Vagina (tissue), 2 donors: ENCODE results near the gene ASB13. TPM values are rescaled to one million over a fixed set of nuclear protein-coding genes. Genes with fewer than 3 reads are reported as not detected.
"Not testable (repeated sequence)": the region's sequence is repeated elsewhere in the genome, so short reads cannot be mapped to it uniquely, and the experiment has no call there.

ENCODE experiments used
- DNase-seq, 2 donors: peaks; one replicate each; pipeline ENCODE4 v3.0.0-alpha.2; 2017; ENCODE audit errors: extremely low spot score in 2 of 2
- H3K27ac ChIP-seq: fragments of 200-600 bp; sonication (generic); one replicate; pipeline ENCODE4 v1.5.1; 2019
- H3K27me3 ChIP-seq: fragments of 200-600 bp; sonication (generic); one replicate; pipeline ENCODE4 v1.5.1; 2019
- H3K36me3 ChIP-seq, 2 donors: fragments of 200-600 bp; sonication (generic); one replicate each; pipeline ENCODE4 v1.5.1; 2017 to 2019
- H3K4me1 ChIP-seq: fragments of 200-600 bp; sonication (generic); one replicate; pipeline ENCODE4 v1.5.1; 2019
- H3K4me3 ChIP-seq, 2 donors: fragments of 200-600 bp; sonication (generic); 1 replicate in 1 of 2; 2 replicates in 1 of 2; pipeline ENCODE4 v1.5.1; 2016 to 2019
- H3K9me3 ChIP-seq: fragments of 200-600 bp; sonication (generic); one replicate; pipeline ENCODE4 v1.5.1; 2019
- POLR2A ChIP-seq, 2 donors: fragments of 450-650 bp; IDR thresholded peaks; one replicate each; pipeline ENCODE4 v1.6.1; 2017; ENCODE audit warnings: antibody characterized with exemption in 2 of 2, mild to moderate bottlenecking in 2 of 2, moderate library complexity in 2 of 2
- POLR2AphosphoS5 ChIP-seq, 2 donors: sonication (generic); formaldehyde crosslinking; IDR thresholded peaks; one replicate each; pipeline ENCODE4 v1.9.0; 2017; ENCODE audit warnings: antibody characterized with exemption in 2 of 2, mild to moderate bottlenecking in 2 of 2, low read depth in 1 of 2; ENCODE audit not compliant: insufficient read depth in 1 of 2
- intact Hi-C: fragments of 100-400 bp; cut with DNase I; formaldehyde crosslinking; loops from one replicate; pipeline ENCODE4 v1.15.1; 2023
- total RNA-seq: library from RNA; depleted of rRNA; stranded (reverse); fragments of >200 nt; gene quantifications from one replicate; pipeline ENCODE4 v1.2.3, GENCODE V29; 2016
- TF ChIP-seq, protein P1 (sequence below), 3 experiments: fragments of 450-650 bp in 2 of 3; fragments of 200-600 bp in 1 of 3; sonication (generic) in 1 of 3; IDR thresholded peaks; one replicate each; pipeline ENCODE4 v1.5.1; 2017 to 2019; ENCODE audit warnings: antibody characterized with exemption in 3 of 3, mild to moderate bottlenecking in 2 of 3, moderate library complexity in 2 of 3

ASB13 gene
- total RNA-seq, 1 donor from 2014 or later: 17.4 TPM

- no peak for DNase-seq
- H3K9me3 ChIP-seq: no peaks in the 10 kb centered on the region
- no peaks in the 10 kb centered on the region for H3K36me3 ChIP-seq
- H3K4me3 ChIP-seq: no peak overlapping the region
- TF ChIP-seq POLR2A (IDR thresholded peaks at IDR 0.05) (no peak), POLR2AphosphoS5 (IDR thresholded peaks at IDR 0.05; ENCODE audit: insufficient read depth in 1 of 2, low read depth in 1 of 2) (peak in 1 of 2 donors; percentile 42)
- intact Hi-C loops: no loop called here
- peak overlapping the region; percentile 33 for H3K27ac ChIP-seq
- peaks cover 36% of the 10 kb centered on the region for H3K4me1 ChIP-seq
- no peaks in the 10 kb centered on the region for H3K27me3 ChIP-seq
Observed at GRCh38 chr10:5594271-5595049, 71.9 kb downstream of the ASB13 start.

DNA sequence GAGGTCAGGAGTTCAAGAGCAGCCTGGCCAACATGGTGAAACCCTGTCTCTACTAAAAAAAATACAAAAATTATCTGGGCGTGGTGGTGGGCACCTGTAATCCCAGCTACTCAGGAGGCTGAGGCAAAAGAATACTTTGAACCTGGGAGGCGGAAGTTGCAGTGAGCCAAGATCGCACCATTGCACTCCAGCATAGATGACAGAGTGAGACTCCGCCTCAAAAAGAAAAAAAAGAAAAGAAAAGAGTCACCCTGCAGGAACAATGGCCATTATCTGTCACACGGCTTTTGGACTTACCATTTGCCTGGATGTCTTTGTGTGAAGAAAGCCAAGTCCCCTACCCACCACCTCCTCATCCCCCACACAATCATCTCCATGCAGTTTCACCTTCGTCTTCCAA, 73.0 kb downstream of the ASB13 start:
- peaks cover 36% of the 10 kb centered on the region for H3K4me1 ChIP-seq
- H3K9me3 ChIP-seq, H3K27ac ChIP-seq, H3K4me3 ChIP-seq, H3K36me3 ChIP-seq, intact Hi-C loops, DNase-seq, H3K27me3 ChIP-seq: not testable (repeated sequence)

DNA sequence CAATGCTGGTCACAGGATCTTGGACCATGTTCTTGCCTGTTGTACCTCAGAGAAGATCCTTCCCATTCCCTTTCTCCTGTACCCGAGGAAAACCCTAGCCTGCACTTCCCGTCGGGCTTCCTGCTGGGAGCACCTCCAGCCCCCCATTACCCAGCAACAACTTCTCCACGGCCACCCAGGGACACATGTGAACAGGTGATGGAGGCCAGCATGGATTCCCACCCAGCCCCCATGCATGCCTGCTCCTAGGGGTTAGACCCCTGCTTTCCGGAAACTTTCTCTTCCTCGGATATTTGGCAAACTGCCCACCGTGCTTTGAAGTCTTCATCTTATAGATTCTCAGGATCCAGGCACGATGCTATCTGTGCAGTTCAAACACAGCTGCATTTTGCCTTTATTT, 74.3 kb downstream of the ASB13 start:
- no peak for DNase-seq
- Histone ChIP-seq H3K27me3 (no peaks in the 10 kb centered on the region), H3K4me3 (no peak overlapping the region), H3K27ac (no peak overlapping the region), H3K4me1 (peaks cover 42% of the 10 kb centered on the region), H3K9me3 (no peaks in the 10 kb centered on the region), H3K36me3 (no peaks in the 10 kb centered on the region)
- no peak for TF ChIP-seq POLR2A (IDR thresholded peaks at IDR 0.05)
- TF ChIP-seq, protein P1, sequence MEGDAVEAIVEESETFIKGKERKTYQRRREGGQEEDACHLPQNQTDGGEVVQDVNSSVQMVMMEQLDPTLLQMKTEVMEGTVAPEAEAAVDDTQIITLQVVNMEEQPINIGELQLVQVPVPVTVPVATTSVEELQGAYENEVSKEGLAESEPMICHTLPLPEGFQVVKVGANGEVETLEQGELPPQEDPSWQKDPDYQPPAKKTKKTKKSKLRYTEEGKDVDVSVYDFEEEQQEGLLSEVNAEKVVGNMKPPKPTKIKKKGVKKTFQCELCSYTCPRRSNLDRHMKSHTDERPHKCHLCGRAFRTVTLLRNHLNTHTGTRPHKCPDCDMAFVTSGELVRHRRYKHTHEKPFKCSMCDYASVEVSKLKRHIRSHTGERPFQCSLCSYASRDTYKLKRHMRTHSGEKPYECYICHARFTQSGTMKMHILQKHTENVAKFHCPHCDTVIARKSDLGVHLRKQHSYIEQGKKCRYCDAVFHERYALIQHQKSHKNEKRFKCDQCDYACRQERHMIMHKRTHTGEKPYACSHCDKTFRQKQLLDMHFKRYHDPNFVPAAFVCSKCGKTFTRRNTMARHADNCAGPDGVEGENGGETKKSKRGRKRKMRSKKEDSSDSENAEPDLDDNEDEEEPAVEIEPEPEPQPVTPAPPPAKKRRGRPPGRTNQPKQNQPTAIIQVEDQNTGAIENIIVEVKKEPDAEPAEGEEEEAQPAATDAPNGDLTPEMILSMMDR (IDR thresholded peaks at IDR 0.05): no peak
- no peak for TF ChIP-seq POLR2AphosphoS5 (IDR thresholded peaks at IDR 0.05; ENCODE audit: insufficient read depth in 1 of 2, low read depth in 1 of 2)
- intact Hi-C loops: no loop called here

DNA sequence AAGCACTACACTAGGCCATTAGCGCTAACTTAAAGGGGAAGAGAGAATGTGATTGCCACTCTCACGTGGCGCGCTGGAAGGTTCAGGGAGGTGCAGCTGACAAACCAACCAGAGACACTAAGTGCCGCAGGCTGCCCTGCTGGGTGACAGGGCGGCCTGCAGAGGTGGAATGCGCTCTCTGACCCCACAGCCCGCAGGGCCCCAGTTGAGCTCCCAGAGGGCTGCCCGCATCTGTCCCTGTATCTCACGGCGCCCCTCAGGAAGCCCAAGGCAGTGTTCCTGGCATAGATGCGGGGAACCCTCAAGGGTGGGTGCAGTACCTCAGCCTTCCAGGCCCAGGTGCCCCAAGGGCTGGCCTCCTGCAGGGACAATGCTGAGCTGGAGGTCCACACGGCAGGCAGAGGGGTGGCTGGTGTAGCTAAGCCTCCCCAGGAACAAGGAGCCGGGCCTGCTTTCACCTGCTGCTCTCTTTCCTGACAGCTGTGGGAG, 75.0 kb downstream of the ASB13 start:
- no peak for TF ChIP-seq POLR2AphosphoS5 (IDR thresholded peaks at IDR 0.05; ENCODE audit: insufficient read depth in 1 of 2, low read depth in 1 of 2)
- H3K4me3 ChIP-seq: no peak overlapping the region
- intact Hi-C loops: no loop called here
- peaks cover 38% of the 10 kb centered on the region for H3K4me1 ChIP-seq
- no peaks in the 10 kb centered on the region for H3K36me3 ChIP-seq
- no peaks in the 10 kb centered on the region for H3K27me3 ChIP-seq
- H3K9me3 ChIP-seq: no peaks in the 10 kb centered on the region
- DNase-seq: no peak
- H3K27ac ChIP-seq: no peak overlapping the region

DNA sequence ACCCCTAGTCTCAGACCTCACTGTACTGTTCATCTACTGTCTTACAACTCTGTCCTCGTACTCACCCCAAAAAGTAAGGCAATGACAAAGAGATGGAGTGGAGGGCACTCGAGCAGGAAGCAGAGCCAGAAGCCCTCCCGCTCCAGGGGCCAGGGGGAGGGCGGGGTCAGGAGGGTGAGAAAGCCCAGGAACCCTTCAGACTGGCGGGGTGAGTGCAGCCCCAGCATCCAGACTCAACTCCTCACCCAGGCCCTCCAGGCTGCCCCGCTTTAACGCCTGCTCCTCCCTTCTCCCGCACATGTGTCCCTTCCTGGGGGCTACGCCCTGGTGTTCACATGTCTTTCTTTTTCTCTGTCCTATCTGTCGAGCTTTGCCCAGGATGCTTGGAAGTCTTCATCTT, 75.6 kb downstream of the ASB13 start:
- peaks cover 37% of the 10 kb centered on the region for H3K4me1 ChIP-seq
- no peak for DNase-seq
- no peaks in the 10 kb centered on the region for H3K9me3 ChIP-seq
- intact Hi-C loops: no loop called here
- no peak overlapping the region for H3K27ac ChIP-seq
- H3K36me3 ChIP-seq: no peaks in the 10 kb centered on the region
- TF ChIP-seq POLR2AphosphoS5 (IDR thresholded peaks at IDR 0.05; ENCODE audit: insufficient read depth in 1 of 2, low read depth in 1 of 2) (no peak), POLR2A (IDR thresholded peaks at IDR 0.05) (no peak)
- TF ChIP-seq, protein P1 (IDR thresholded peaks at IDR 0.05): no peak
- H3K4me3 ChIP-seq: no peak overlapping the region
- no peaks in the 10 kb centered on the region for H3K27me3 ChIP-seq

- no peak for DNase-seq
- Histone ChIP-seq H3K9me3 (no peaks in the 10 kb centered on the region), H3K4me1 (peaks cover 35% of the 10 kb centered on the region), H3K27ac (no peak overlapping the region), H3K27me3 (no peaks in the 10 kb centered on the region), H3K36me3 (no peaks in the 10 kb centered on the region), H3K4me3 (no peak overlapping the region)
- intact Hi-C loops: no loop called here
- no peak for TF ChIP-seq POLR2A (IDR thresholded peaks at IDR 0.05)
- TF ChIP-seq, protein P1 (IDR thresholded peaks at IDR 0.05): no peak
- no peak for TF ChIP-seq POLR2AphosphoS5 (IDR thresholded peaks at IDR 0.05; ENCODE audit: insufficient read depth in 1 of 2, low read depth in 1 of 2)
Observed at GRCh38 chr10:5589661-5590511, 76.5 kb downstream of the ASB13 start.
